OCI-LY7 (cell line): ENCODE results near the gene ERVK3-1.

Experiments used
- CTCF ChIP-seq: fragments of 200-600 bp; sonication (generic); conservative IDR thresholded peaks from 2 replicates; pipeline ENCODE4 v1.5.1; 2014; ENCODE audit warnings: mild to moderate bottlenecking, antibody characterized with exemption, low read length, moderate library complexity, mixed read lengths
- EZH2phosphoT487 ChIP-seq: fragments of 200-600 bp; sonication (generic); IDR thresholded peaks from 2 replicates; pipeline ENCODE4 v1.6.1; 2018; ENCODE audit warnings: low read depth, borderline replicate concordance, mild to moderate bottlenecking, mixed run types, antibody characterized with exemption, low read length, moderate library complexity, mixed read lengths

- TF ChIP-seq CTCF (no peak), EZH2phosphoT487 (no peak)
Observed at GRCh38 chr19:58325311-58326022, 20.3 kb downstream of the ERVK3-1 start.
